Frontal cortex (tissue), 4 donors: Measurements from ENCODE around the gene AHCY. TPM values are rescaled to one million over a fixed set of nuclear protein-coding genes. Genes with fewer than 3 reads are reported as not detected.
A peak's percentile ranks its signal among the peaks of the same experiment; 100 is the strongest.
"Not testable (repeated sequence)": the region's sequence is repeated elsewhere in the genome, so short reads cannot be mapped to it uniquely, and the experiment has no call there.

Source experiments
- DNase-seq, 2 donors: peaks; one replicate each; pipeline ENCODE4 v3.0.0; 2012; ENCODE audit warnings: low spot score in 2 of 2
- FAIRE-seq: peaks from 2 replicates; lab custom pipeline; 2012; peaks lifted over from hg19 to GRCh38; lab: Jason Lieb, UNC
- total RNA-seq: library from RNA; depleted of rRNA; stranded (reverse); fragments of >200 nt; gene quantifications from one replicate; pipeline ENCODE4 v1.2.3, GENCODE V29; 2014
- donor health status: control.
- donor health status: control.
- donor health status: control.

Gene AHCY
- total RNA-seq, 1 donor from 2014 or later, result 50.5 TPM

- DNase-seq (no peak), FAIRE-seq (no peak)
Observed at GRCh38 chr20:34328928-34329677, 25.9 kb upstream of the AHCY start.

- FAIRE-seq, DNase-seq: not testable (repeated sequence)
Observed at GRCh38 chr20:34328207-34328606, 25.1 kb upstream of the AHCY start.

GRCh38 chr20:34324541-34324940, 21.4 kb upstream of the AHCY start:
- no peak for FAIRE-seq
- DNase-seq, result no peak

GRCh38 chr20:34322267-34323105, 19.3 kb upstream of the AHCY start:
- FAIRE-seq (no peak), DNase-seq (no peak)

- no peak for FAIRE-seq
- no peak for DNase-seq
Observed at GRCh38 chr20:34320861-34321260, 17.7 kb upstream of the AHCY start.

- no peak for DNase-seq
- FAIRE-seq, result no peak
Observed at GRCh38 chr20:34318609-34319443, 15.7 kb upstream of the AHCY start.

- no peak for FAIRE-seq
- DNase-seq, result no peak
Observed at GRCh38 chr20:34316196-34316814, 13.2 kb upstream of the AHCY start.

GRCh38 chr20:34315236-34315635, 12.1 kb upstream of the AHCY start:
- DNase-seq, result no peak
- no peak for FAIRE-seq

GRCh38 chr20:34312544-34313217, 9.5 kb upstream of the AHCY start:
- FAIRE-seq, result no peak
- peak; percentile 69 to 81 for DNase-seq

GRCh38 chr20:34312024-34312460, 8.9 kb upstream of the AHCY start:
- FAIRE-seq, result no peak
- DNase-seq, result no peak

GRCh38 chr20:34311118-34312023, 8.2 kb upstream of the AHCY start:
- no peak for DNase-seq

GRCh38 chr20:34310481-34311117, 7.4 kb upstream of the AHCY start:
- FAIRE-seq, result no peak
- DNase-seq, result no peak

More at GRCh38 chr20:34311118-34312023, 8.2 kb upstream of the AHCY start:
- FAIRE-seq, result no peak

GRCh38 chr20:34309691-34310090, 6.5 kb upstream of the AHCY start:
- FAIRE-seq, result no peak

GRCh38 chr20:34305333-34306230, 2.4 kb upstream of the AHCY start:
- DNase-seq, result no peak

More at GRCh38 chr20:34309691-34310090, 6.5 kb upstream of the AHCY start:
- no peak for DNase-seq

GRCh38 chr20:34302312-34302722, 838 bp downstream of the AHCY start:
- FAIRE-seq, result no peak
- no peak for DNase-seq

More at GRCh38 chr20:34305333-34306230, 2.4 kb upstream of the AHCY start:
- FAIRE-seq, result no peak

GRCh38 chr20:34301587-34302311, 1.4 kb downstream of the AHCY start:
- DNase-seq (no peak), FAIRE-seq (no peak)
